ENCODE results near the gene FOXL3.

- no peak for TF ChIP-seq CTCF (IDR thresholded peaks at IDR 0.05; ENCODE audit: borderline replicate concordance, extremely low read depth, low read length, poor library complexity, severe bottlenecking)
- no peak for TF ChIP-seq EZH2 (IDR thresholded peaks at IDR 0.05; ENCODE audit: borderline replicate concordance, low read depth, low read length, severe bottlenecking)
Observed at GRCh38 chr7:291373-292092, 1.6 kb downstream of the FOXL3 start.
